Fibroblast of skin of back (primary cell): ENCODE data around the gene SLC38A4.

Source experiments
- DNase-seq: peaks from one replicate; pipeline ENCODE4 v3.0.0-alpha.2; 2013

SLC38A4 gene

DNA sequence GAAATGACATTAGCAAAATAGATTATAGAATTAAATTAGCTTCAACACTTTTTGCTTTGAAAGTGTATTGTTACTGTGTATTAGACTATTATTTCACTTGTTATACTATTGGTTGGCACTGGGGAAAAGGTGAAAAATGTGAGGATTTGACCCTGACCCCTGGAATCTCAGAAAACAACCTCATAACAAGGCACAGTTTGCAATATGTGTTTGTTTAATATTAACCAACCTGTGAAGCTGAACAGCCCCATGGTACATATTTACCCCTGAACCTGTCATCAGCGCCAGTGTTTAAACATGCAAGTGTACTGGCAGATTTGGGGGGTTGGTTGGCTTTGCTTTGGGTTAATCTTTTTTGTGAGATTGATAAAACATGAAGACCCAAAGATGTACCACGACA is 11.7 kb downstream of the SLC38A4 start:
- no peak for DNase-seq

GRCh38 chr12:46811185-46811584 is 14.6 kb downstream of the SLC38A4 start:
- DNase-seq = no peak

DNA sequence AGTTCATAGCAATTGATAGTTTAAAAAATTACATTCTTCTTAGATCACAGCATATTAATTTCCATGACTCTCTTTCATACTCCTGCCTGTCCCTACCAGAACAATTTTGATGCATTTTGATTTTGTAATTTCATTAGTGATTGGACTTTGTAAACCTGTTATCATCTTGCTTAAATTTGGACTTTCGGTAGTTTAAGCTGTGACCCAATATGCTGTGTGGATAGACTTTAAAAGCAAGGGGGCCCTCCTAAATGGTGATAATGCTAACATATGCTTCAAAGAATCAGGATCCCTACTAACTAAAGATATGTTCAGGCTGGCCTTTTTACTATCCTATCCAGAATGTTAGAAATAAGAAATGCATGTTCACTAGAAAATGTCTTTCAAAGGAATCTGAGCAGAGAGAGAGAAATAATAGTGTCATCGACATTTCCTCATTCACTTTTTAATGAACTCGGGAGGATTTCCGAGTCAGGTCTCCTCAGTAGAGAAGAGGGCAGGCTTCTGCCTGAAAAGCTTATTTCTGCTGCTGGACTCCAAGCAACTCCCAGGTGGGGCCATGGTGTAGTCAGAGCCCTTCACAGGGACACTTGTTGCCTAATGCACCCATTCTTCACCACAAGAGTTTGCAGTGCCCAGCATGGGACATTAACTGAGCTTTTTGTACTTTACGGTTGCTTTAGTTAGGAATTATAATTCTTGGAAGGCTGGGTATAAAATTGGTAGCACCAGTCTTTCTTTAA is 16.7 kb downstream of the SLC38A4 start:
- no peak for DNase-seq

- no peak for DNase-seq
Observed at GRCh38 chr12:46808317-46808716, 17.5 kb downstream of the SLC38A4 start.

GRCh38 chr12:46804054-46804453 is 21.7 kb downstream of the SLC38A4 start:
- DNase-seq = no peak

GRCh38 chr12:46803517-46803916 is 22.3 kb downstream of the SLC38A4 start:
- no peak for DNase-seq

DNA sequence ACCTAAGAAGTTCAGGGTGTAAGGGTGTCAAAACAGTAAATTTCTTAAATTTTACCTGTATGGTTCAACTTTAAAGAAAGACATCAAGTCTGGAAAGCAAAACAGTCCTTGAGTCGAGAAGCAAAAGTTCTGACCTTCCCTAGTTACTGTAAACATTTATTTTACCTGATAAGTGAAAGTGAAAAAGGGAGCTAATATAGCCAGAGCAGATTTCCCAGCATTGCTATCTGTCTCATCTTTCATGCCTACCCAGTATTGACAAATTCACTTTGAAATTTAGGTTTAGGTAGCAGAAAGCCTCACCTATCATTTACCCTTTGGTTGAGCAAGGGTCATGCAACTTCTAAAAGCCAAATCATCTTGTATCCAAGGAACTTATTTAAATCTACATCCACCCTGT is 24.5 kb downstream of the SLC38A4 start:
- no peak for DNase-seq

DNA sequence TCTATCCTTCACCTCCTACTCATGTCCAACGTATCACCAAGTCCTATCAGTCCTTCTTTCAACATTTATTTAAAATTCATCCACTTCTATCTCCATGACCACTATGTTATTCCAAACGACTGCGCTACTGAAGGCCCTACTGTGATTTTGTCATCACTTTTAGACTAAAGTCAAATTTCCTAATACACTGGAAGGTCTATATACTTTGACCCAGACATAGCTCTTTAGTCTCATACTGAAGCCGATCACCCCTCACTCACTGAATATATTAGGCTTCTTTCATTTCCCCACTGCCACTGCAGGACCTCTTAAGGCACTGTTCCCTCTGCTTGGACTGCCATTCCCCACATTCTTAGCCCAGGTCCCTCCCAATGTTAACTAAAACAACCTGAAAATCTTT is 25.6 kb downstream of the SLC38A4 start:
- DNase-seq = no peak

GRCh38 chr12:46798648-46799047 is 27.1 kb downstream of the SLC38A4 start:
- DNase-seq = no peak

DNA sequence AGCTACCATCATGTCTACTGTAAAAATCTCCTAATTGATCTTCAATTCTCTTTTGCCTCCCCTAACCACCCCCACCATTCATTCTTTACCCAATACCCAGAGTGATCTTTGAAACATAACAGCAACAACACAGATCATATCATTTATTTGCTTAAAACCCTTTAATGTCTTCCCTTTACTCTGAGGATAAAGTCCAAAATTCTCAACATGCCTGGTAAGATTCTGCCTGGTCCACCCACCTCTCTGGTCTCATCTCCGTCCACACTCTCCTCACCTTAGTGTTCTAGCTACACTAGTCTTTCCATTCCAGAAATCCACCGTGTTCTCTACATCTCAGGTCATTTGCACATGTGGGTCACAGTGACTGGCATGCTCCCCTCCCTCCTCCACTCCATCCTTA is 27.7 kb downstream of the SLC38A4 start:
- DNase-seq = no peak

DNA sequence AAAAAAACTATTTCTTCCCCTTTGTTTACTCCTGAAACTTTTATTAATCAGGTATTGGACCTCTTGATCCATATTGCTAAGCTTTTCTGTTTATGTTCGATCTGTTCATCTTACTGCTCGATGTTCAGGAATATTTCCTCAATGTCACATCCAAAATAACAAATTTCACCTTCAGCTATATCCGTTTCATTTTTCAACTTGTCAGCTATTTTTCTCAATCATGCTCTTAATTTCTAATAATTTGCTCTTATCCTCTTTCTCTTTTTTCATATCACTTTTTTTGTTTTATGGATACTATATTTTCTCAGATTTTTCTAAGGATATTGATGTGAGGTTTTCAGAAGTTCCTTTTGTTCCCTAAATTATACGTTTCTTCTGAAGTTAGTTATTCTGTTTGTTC is 29.8 kb downstream of the SLC38A4 start:
- DNase-seq = no peak

DNA sequence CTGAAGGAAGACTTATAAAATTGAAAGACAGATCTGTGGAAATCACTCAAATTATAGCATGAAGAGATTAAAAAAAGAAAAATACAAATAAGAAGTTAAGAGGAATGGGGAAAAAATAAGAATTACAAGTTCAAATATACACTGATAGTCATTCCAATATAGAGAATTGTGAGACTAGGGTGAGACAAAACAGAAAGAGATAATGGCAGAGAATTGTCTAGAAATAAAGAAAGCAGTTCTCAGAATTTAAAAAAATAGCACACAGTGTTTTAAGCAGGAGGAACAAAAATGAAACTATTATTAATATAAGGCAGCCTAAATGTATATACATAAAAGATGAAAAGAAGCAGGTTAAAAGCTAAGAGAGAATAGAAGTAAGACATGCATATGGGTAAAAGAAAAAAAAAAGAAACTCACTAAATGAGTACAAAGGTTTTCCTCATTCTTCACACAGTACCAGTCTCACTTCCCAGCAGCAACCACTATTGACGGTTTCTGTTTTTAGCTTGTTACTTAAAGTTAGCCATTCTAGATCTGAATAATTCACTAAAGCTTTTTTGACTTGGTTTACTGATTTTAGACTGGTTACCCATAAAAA is 31.1 kb downstream of the SLC38A4 start:
- DNase-seq = no peak

- DNase-seq = no peak
Observed at GRCh38 chr12:46792925-46793324, 32.9 kb downstream of the SLC38A4 start.

GRCh38 chr12:46790066-46790465 is 35.7 kb downstream of the SLC38A4 start:
- no peak for DNase-seq

GRCh38 chr12:46788072-46788887 is 37.5 kb downstream of the SLC38A4 start:
- peak; percentile 63 for DNase-seq

GRCh38 chr12:46787496-46788055 is 38.2 kb downstream of the SLC38A4 start:
- DNase-seq = peak; percentile 49

GRCh38 chr12:46786774-46787173 is 39.0 kb downstream of the SLC38A4 start:
- DNase-seq = peak; percentile 95

GRCh38 chr12:46785382-46785781 is 40.4 kb downstream of the SLC38A4 start:
- no peak for DNase-seq

DNA sequence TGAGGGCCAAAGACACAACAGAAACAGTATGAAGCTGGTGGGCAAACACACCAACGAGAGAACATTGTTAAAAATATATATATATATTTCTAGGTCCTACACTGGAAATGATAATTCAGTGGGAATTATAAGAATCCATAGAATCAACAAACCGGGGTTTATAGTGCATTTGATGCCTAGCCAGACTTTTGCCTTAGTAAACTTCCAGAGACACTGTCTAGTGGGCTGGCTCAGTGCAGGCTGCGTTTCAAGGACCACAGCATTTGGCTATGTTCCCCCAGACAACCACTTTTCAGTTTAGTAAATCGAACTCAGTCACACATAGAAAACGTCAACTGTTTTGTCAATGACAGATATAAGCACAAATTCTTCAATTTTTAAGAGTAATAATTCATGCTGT is 41.9 kb downstream of the SLC38A4 start:
- DNase-seq = peak; percentile 67

- no peak for DNase-seq
Observed at GRCh38 chr12:46779879-46780278, 45.9 kb downstream of the SLC38A4 start.

GRCh38 chr12:46779063-46779462 is 46.7 kb downstream of the SLC38A4 start:
- no peak for DNase-seq

DNA sequence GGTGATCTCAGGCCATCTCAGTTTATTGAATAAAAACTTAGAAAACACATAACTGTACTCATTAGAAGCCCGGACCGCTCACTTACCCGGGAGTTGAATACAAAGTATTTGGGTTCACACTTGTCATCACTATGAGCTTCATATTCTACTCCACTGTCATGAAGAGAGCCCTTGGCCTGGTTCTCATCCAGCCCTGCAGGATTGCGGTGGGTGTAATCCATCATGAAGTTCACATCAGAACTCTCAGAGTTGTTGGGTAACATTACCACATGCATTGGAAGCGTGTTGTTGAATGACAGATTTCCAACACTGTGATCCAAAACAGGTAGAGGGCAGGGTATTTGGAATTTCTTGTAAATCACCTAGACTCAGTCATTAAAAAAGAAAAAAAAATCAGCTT is 47.4 kb downstream of the SLC38A4 start:
- no peak for DNase-seq

GRCh38 chr12:46777587-46777986 is 48.2 kb downstream of the SLC38A4 start:
- no peak for DNase-seq
